Astrocyte (in vitro differentiated cells and primary cell): ENCODE measurements around the gene DIP2C.

ENCODE experiments used
- CTCF ChIP-seq: IDR thresholded peaks from 2 replicates; pipeline ENCODE4 v1.5.1; 2011; ENCODE audit warnings: low read depth, mild to moderate bottlenecking, inconsistent platforms, low read length, moderate library complexity; ENCODE audit not compliant: insufficient read depth
- EZH2 ChIP-seq: IDR thresholded peaks from 2 replicates; pipeline ENCODE4 v1.6.1; 2012; ENCODE audit warnings: mild to moderate bottlenecking, low read length, inconsistent platforms; ENCODE audit not compliant: insufficient read depth

GRCh38 chr10:323651-324293 lies 365.7 kb downstream of the DIP2C start:
- TF ChIP-seq CTCF (no peak), EZH2 (no peak)
